AG10803 (cell line): ENCODE measurements around the gene ASPDH.

Source experiments
- DNase-seq: peaks from one replicate; pipeline ENCODE4 v3.0.0; 2010; ENCODE audit warnings: low read depth
- H3K4me3 ChIP-seq: 2 replicates; pipeline ENCODE4 v1.5.1; 2011; ENCODE audit warnings: mild to moderate bottlenecking, low read length, control low read depth
- TF ChIP-seq, protein P1 (sequence below): conservative IDR thresholded peaks from 2 replicates; pipeline ENCODE4 v1.5.1; 2011; ENCODE audit warnings: mild to moderate bottlenecking, low read length, control low read depth, inconsistent platforms

ASPDH gene

GRCh38 chr19:50468818-50469217 is 44.9 kb downstream of the ASPDH start:
- TF ChIP-seq, protein P1, sequence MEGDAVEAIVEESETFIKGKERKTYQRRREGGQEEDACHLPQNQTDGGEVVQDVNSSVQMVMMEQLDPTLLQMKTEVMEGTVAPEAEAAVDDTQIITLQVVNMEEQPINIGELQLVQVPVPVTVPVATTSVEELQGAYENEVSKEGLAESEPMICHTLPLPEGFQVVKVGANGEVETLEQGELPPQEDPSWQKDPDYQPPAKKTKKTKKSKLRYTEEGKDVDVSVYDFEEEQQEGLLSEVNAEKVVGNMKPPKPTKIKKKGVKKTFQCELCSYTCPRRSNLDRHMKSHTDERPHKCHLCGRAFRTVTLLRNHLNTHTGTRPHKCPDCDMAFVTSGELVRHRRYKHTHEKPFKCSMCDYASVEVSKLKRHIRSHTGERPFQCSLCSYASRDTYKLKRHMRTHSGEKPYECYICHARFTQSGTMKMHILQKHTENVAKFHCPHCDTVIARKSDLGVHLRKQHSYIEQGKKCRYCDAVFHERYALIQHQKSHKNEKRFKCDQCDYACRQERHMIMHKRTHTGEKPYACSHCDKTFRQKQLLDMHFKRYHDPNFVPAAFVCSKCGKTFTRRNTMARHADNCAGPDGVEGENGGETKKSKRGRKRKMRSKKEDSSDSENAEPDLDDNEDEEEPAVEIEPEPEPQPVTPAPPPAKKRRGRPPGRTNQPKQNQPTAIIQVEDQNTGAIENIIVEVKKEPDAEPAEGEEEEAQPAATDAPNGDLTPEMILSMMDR: no peak
- no peak overlapping the region for H3K4me3 ChIP-seq
- no peak for DNase-seq

DNA sequence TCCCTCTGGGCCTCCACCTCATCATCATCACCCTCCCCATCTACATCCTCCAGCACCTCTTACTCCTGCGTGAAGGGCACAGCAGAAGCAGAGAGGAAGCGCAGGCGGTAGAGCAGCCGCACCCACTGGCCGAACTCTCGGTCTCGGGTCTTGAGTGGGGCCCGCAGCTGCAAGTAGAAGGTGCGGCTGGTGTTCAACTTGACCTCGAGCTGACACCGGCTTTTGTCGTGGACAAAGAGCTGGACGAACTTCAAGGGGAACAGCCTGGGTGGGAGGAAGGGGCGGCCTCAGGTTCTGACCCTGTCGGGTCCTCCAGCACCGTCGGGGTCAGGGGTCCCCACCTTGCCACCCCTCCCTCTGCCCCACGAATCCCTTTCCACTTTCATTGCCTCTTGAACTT is 46.1 kb downstream of the ASPDH start:
- TF ChIP-seq, protein P1: no peak
- H3K4me3 ChIP-seq: no peak overlapping the region
- no peak for DNase-seq

- no peak for DNase-seq
- TF ChIP-seq, protein P1: no peak
- H3K4me3 ChIP-seq: no peak overlapping the region
Observed at GRCh38 chr19:50466706-50467039, 47.0 kb downstream of the ASPDH start.

DNA sequence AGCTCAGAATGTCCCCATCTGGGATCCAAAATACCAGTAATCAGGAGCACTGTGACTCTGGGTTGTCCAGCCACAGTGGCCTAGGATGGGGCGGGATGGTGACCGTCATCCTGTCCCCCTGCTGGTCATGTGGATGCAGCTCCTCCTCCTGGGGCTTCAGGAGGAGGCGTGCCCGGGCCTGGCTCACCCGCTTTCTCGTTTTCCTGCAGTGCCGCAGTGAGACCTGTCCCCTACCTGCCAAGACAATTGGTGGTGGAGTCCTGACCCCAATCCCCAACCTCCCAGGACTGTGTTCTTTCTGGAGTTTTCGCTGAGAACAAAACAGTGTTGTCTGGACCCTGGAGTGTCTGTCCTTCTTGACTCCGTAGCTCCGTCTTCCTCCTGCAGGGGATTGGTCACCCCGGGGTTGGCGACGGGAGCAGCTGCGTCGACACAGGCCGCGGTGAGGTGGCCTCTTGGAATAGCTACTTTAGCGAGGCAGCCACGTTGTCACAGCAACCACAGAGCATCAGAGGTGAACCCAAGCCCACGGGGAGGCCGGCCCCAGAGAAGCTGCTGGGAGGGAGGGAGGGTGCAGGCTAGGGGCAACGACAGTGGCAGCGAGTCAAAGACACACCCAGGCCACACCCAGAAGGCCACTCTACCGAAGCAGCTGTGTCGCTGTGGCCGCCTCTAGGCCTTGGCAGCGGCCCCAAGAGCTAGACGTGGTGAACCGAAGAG is 47.6 kb downstream of the ASPDH start:
- TF ChIP-seq, protein P1: peak; percentile 16
- no peak for DNase-seq
- no peak overlapping the region for H3K4me3 ChIP-seq

- H3K4me3 ChIP-seq: no peak overlapping the region
- DNase-seq: no peak
- TF ChIP-seq, protein P1: no peak
Observed at GRCh38 chr19:50465000-50465399, 48.7 kb downstream of the ASPDH start.

- no peak for DNase-seq
- TF ChIP-seq, protein P1: no peak
- no peak overlapping the region for H3K4me3 ChIP-seq
Observed at GRCh38 chr19:50464348-50464747, 49.4 kb downstream of the ASPDH start.

GRCh38 chr19:50462970-50463369 is 50.7 kb downstream of the ASPDH start:
- DNase-seq: no peak
- TF ChIP-seq, protein P1: no peak
- H3K4me3 ChIP-seq: no peak overlapping the region
